CD4-positive, alpha-beta T cell treated with Interleukin-6 for 4 hours (primary cell): ENCODE data around the gene CEP83.

Source experiments
- DNase-seq: peaks from one replicate; pipeline ENCODE4 v3.0.0-alpha.2; 2020; ENCODE audit warnings: mixed read lengths

CEP83 gene

GRCh38 chr12:94297876-94298505, 161.7 kb downstream of the CEP83 start:
- DNase-seq = no peak

- no peak for DNase-seq
Measured at GRCh38 chr12:94297096-94297699, 162.5 kb downstream of the CEP83 start.

GRCh38 chr12:94290353-94290752, 169.3 kb downstream of the CEP83 start:
- no peak for DNase-seq

- no peak for DNase-seq
Measured at GRCh38 chr12:94289461-94290312, 170.0 kb downstream of the CEP83 start.

DNA sequence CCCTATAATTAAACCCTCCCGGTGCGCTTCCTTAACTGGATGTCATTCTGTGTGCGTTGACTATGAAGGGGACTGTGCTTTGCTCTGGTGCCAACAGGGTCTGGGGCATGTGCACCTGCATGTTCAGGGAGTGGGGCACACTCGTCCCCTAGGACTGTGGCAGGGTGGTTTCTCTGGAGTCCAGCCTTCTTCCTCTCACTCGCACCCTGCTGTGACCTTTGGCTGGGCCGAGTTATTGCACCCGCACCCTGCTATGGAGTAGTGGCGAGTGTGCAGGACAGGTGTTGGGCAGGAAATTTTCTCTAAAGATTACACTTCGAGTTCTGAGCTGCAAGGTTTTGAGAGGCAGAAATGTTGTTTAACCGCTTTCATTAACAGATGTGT, 172.4 kb downstream of the CEP83 start:
- DNase-seq = no peak

- DNase-seq = no peak
Measured at GRCh38 chr12:94286583-94287244, 173.0 kb downstream of the CEP83 start.

DNA sequence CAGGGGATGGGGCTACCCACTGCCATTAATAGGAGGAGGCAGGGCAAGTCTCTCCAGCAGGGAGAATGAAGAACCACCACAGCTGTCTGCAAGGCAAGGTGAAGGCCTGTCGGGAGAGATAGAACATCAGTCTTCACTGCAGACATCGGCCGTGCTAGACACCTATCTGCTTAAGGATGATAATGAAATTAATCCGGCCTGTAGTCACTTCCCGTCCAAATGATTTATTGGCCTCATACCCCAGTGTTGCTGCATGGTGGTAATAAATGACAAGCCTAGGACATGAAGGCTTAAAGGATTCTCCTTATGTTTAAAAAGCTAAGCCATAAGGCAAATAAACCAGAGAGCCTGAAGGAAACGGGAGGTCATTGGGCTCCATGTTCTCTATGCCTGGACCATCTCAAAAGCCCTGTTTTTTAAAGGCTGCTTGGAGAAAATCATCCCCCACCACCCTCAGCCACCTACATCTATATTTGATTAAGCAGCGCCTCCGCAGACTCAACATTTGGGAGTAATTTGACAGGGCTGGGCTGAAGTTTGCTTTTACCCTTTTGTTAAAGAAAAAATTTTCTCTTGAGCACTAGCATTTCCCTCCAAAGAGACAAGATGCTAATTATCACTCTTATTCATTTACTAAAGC, 173.6 kb downstream of the CEP83 start:
- DNase-seq = no peak

DNA sequence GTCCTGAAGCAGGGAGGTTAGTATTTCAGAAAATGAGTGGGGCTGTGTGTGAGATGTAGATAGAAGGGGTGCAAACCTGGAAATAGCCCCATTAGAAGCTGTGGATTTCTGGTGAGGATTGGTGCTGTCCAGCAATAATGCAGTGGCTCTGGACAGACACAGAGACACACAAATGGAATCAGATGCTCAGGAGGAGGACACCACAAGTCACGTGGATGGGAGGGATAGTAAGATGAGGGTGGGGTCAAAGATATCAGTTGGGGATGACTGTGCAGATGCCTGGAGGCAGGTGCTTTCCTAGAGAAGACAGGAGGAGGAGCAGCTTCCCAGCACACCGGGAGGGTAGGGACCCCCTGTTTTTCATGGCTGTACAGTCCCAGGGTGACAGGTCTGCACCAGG, 174.8 kb downstream of the CEP83 start:
- DNase-seq = no peak

DNA sequence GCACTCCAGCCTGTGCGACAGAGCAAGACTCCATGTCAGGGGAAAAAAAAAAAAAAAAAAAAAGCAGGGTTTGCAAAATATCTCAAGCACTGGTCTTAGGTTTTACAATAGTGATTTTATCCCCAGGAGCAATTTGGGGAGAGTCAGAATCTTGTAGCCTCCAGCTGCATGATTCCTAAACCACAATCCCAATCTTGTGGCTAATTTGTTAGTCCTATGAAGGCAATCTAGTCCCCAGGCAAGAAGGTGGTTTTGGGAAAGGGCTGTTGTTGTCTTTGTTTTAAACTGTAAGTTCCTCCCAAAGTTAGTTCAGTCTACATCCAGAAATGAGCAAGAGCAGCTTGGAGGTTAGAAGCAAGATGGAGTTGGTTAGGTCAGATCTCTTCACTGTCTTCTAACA, 175.6 kb downstream of the CEP83 start:
- no peak for DNase-seq

DNA sequence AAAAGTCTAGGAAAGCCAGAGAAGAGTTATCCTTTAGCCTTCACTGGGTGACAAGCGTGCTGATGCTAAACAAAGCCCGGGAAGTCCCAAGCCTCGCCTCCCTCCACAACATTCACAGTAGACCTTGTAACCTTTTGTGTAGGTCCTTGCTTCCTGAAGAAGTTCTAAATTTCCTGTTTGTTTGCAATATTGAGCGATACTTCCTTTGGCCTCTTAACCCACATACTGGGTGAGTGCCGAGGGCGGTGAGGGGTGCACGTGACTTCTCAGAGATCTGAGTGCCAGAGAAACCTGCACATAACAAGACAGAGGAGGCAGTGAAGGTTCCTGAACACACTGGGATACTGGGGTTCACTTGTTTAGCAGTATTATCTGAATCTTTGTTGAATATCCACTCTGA, 177.0 kb downstream of the CEP83 start:
- peak; percentile 62 for DNase-seq

DNA sequence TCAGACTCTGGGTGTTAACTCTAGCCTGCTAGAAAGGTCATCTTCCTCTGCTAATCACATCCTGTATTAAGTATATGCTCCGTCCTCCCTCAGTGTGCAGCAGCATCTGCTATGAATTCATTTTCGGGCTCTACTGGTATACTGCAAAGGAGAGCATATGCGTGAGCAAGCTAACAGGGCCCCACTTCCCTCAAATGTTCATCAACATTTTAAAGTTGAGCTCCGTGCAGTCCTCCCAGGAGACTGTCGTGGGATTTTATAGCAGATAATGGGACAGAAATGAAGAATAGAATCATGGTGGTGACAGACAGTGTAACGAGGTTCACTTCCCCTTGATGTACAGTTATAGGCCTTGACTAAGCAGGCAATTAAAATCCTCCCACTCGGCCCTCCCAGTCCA, 179.6 kb downstream of the CEP83 start:
- no peak for DNase-seq

DNA sequence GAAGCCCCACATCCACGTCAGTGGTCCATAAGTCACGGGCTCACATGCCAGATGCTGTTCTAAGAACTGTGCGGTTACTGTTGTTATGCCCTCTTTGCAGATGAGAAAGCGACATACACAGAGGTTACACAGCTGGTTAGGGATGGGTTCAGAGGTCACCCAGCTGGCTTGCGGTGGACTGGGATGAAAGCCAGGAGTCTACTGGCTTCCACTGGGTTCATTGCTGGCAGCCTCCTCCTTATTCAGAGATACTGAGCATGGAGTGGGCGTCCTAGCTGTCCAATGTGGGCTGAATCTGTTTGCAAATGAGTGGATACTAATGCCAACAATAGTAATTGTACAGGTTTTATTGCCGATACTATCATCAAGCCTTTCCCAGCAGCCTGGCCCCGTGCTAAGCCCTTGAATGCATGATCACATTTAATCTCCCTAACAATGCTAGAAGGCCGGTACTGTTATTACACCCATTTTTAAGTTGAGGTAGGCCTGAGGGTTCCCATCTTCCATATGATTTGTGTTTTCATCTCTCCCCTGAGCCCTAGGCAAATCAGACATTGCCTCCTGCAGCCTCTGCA, 182.2 kb downstream of the CEP83 start:
- no peak for DNase-seq

- DNase-seq = no peak
Measured at GRCh38 chr12:94276725-94277124, 182.9 kb downstream of the CEP83 start.

GRCh38 chr12:94273272-94273671, 186.4 kb downstream of the CEP83 start:
- no peak for DNase-seq

DNA sequence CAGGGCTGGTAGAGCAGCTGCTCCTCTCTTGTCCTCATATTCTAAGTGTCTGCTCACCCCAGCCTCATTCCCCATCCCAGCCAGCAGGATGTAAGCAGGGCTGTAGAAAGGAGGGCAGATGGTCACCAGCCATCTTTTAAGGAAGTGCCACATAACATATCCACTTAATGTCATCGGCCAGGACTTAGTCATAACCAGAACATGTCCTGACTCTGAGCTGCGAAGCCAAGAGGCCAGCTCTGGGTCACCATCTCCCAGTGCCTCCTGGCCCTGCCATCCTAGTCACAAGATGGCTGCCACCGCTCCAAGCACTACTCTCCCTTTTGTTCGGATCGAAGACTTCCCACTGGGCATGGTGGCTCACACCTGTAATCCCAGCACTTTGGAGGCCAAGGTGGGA, 187.4 kb downstream of the CEP83 start:
- DNase-seq = no peak

- no peak for DNase-seq
Measured at GRCh38 chr12:94271351-94271750, 188.3 kb downstream of the CEP83 start.

GRCh38 chr12:94269316-94269999, 190.2 kb downstream of the CEP83 start:
- DNase-seq = no peak

- DNase-seq = no peak
Measured at GRCh38 chr12:94267921-94268471, 191.7 kb downstream of the CEP83 start.

DNA sequence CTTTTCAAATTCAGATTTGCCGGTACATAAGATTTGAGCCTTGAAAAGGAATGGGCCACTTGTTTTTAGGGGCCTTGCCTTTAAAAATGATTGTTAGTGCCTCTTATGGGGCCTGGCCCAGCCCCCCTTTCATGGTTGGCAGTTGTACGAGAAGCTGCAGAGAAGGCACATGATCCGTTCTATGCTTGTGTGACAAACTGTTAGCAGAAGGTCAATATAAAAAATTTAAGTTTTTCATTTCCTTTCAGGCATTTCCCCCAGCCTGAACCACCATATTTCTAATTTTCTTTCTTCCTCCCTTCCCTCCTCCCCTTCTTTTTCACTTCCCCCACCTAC, 192.2 kb downstream of the CEP83 start:
- DNase-seq = no peak

- no peak for DNase-seq
Measured at GRCh38 chr12:94266796-94267536, 192.7 kb downstream of the CEP83 start.
